Measurements from ENCODE around the gene HORMAD2.

Gene HORMAD2

GRCh38 chr22:30144391-30144790 lies 64.1 kb downstream of the HORMAD2 start:
- H3K4me3 ChIP-seq (ENCODE audit: low read depth, low read length): no peak overlapping the region
- TF ChIP-seq CTCF (IDR thresholded peaks at IDR 0.05; ENCODE audit: low read depth, low read length): no peak

GRCh38 chr22:30150212-30150611 lies 69.9 kb downstream of the HORMAD2 start:
- no peak overlapping the region for H3K4me3 ChIP-seq (ENCODE audit: low read depth, low read length)
- TF ChIP-seq CTCF (IDR thresholded peaks at IDR 0.05; ENCODE audit: low read depth, low read length): no peak

- TF ChIP-seq CTCF (IDR thresholded peaks at IDR 0.05; ENCODE audit: low read depth, low read length): no peak
- no peak overlapping the region for H3K4me3 ChIP-seq (ENCODE audit: low read depth, low read length)
Measured at GRCh38 chr22:30158277-30158676, 78.0 kb downstream of the HORMAD2 start.

- TF ChIP-seq CTCF (IDR thresholded peaks at IDR 0.05; ENCODE audit: low read depth, low read length): no peak
- H3K4me3 ChIP-seq (ENCODE audit: low read depth, low read length): no peak overlapping the region
Measured at GRCh38 chr22:30158744-30159500, 78.7 kb downstream of the HORMAD2 start.

- TF ChIP-seq CTCF (IDR thresholded peaks at IDR 0.05; ENCODE audit: low read depth, low read length): no peak
- H3K4me3 ChIP-seq (ENCODE audit: low read depth, low read length): no peak overlapping the region
Measured at GRCh38 chr22:30159561-30160353, 79.5 kb downstream of the HORMAD2 start.

GRCh38 chr22:30161051-30161469 lies 80.8 kb downstream of the HORMAD2 start:
- H3K4me3 ChIP-seq (ENCODE audit: low read depth, low read length): no peak overlapping the region
- TF ChIP-seq CTCF (IDR thresholded peaks at IDR 0.05; ENCODE audit: low read depth, low read length): no peak

GRCh38 chr22:30167296-30167695 lies 87.0 kb downstream of the HORMAD2 start:
- TF ChIP-seq CTCF (IDR thresholded peaks at IDR 0.05; ENCODE audit: low read depth, low read length): no peak
- no peak overlapping the region for H3K4me3 ChIP-seq (ENCODE audit: low read depth, low read length)

Measured in WI38 (cell line).